Thyroid gland (tissue), 4 donors: Measurements from ENCODE around the gene SAPCD1.

ENCODE experiments used
- POLR2A ChIP-seq, 2 donors: fragments of 450-650 bp; IDR thresholded peaks; one replicate each; pipeline ENCODE4 v1.6.1; 2017; ENCODE audit warnings: antibody characterized with exemption in 2 of 2, mild to moderate bottlenecking in 2 of 2, moderate library complexity in 1 of 2
- TF ChIP-seq, protein P1 (sequence below), 6 experiments: fragments of 200-600 bp in 3 of 6; fragments of 450-650 bp in 3 of 6; sonication (generic) in 3 of 6; IDR thresholded peaks; one replicate each; pipeline ENCODE4 v1.5.1; 2016 to 2019; ENCODE audit warnings: antibody characterized with exemption in 6 of 6, mild to moderate bottlenecking in 2 of 6, inconsistent platforms in 1 of 6, moderate library complexity in 1 of 6

DNA sequence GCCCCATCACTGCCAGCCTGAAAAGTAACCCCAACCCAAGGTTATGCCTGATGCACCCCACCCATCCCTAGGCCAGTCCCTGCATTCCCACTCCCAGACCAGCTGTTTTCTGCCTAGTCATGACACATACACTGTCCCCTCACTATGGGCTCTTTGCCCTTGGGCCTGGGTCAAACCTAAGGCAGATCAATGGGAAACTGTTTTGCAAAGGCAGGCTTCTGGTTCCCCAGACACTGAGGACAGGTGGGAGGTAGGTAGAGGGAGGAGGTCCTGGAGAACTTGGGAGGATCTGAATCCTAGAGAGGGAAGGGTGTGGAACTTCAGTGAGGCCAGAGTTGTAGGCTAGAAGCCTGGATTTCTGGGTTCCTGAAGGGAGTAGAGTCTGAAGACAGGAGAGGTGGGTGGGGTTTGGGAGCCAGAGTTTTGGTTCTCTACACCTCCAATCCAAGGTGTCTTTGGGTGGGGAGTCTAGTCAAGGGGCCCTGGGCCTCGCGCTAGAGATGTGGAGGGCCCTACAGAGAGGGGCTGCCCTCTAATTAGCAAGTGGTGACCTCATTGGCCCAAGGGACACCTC, 28.1 kb upstream of the SAPCD1 start:
- TF ChIP-seq, protein P1, sequence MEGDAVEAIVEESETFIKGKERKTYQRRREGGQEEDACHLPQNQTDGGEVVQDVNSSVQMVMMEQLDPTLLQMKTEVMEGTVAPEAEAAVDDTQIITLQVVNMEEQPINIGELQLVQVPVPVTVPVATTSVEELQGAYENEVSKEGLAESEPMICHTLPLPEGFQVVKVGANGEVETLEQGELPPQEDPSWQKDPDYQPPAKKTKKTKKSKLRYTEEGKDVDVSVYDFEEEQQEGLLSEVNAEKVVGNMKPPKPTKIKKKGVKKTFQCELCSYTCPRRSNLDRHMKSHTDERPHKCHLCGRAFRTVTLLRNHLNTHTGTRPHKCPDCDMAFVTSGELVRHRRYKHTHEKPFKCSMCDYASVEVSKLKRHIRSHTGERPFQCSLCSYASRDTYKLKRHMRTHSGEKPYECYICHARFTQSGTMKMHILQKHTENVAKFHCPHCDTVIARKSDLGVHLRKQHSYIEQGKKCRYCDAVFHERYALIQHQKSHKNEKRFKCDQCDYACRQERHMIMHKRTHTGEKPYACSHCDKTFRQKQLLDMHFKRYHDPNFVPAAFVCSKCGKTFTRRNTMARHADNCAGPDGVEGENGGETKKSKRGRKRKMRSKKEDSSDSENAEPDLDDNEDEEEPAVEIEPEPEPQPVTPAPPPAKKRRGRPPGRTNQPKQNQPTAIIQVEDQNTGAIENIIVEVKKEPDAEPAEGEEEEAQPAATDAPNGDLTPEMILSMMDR (IDR thresholded peaks at IDR 0.05): no peak
- TF ChIP-seq POLR2A (IDR thresholded peaks at IDR 0.05): no peak
